H1 (cell line): Measurements from ENCODE around the gene EWSR1. TPM values are rescaled to one million over a fixed set of nuclear protein-coding genes. Genes with fewer than 3 reads are reported as not detected.

ENCODE experiments used
- CEBPB ChIP-seq: IDR thresholded peaks from 2 replicates; pipeline ENCODE4 v1.6.1; 2012; ENCODE audit warnings: low read depth, low read length
- CHD2 ChIP-seq: IDR thresholded peaks from 2 replicates; pipeline ENCODE4 v1.6.1; 2012; ENCODE audit warnings: low read length, improper control_type of control experiment
- EZH2 ChIP-seq: fragments of 200-600 bp; sonication (generic); IDR thresholded peaks from 2 replicates; pipeline ENCODE4 v1.7.1; 2012; ENCODE audit warnings: low read depth, mild to moderate bottlenecking, moderate library complexity, low read length, inconsistent platforms; ENCODE audit not compliant: severe bottlenecking
- FOSL1 ChIP-seq: IDR thresholded peaks from 2 replicates; pipeline ENCODE4 v1.6.1; 2011; ENCODE audit warnings: mild to moderate bottlenecking, low read depth, low read length, moderate library complexity; ENCODE audit not compliant: insufficient read depth
- NRF1 ChIP-seq: IDR thresholded peaks from 2 replicates; pipeline ENCODE4 v1.6.1; 2011; ENCODE audit warnings: mild to moderate bottlenecking, low read depth, low read length, improper control_type of control experiment
- PHF8 ChIP-seq: fragments of 200-600 bp; sonication (generic); conservative IDR thresholded peaks from 2 replicates; pipeline ENCODE4 v1.7.1; 2012; ENCODE audit warnings: low read depth, mild to moderate bottlenecking, inconsistent platforms, low read length, moderate library complexity
- RAD21 ChIP-seq, 2 experiments: IDR thresholded peaks in 1 of 2; conservative IDR thresholded peaks in 1 of 2; 2 replicates each; pipeline ENCODE4 v1.6.1; 2011; ENCODE audit warnings: low read depth in 2 of 2, low read length in 2 of 2, improper control_type of control experiment in 1 of 2, inconsistent platforms in 1 of 2, mild to moderate bottlenecking in 1 of 2, moderate library complexity in 1 of 2
- SIX5 ChIP-seq: IDR thresholded peaks from 2 replicates; pipeline ENCODE4 v1.6.1; 2011; ENCODE audit warnings: mild to moderate bottlenecking, low read depth, low read length
- SP4 ChIP-seq: IDR thresholded peaks from 2 replicates; pipeline ENCODE4 v1.6.1; 2012; ENCODE audit warnings: low read length, inconsistent platforms
- TBP ChIP-seq: IDR thresholded peaks from 2 replicates; pipeline ENCODE4 v1.6.1; 2011; ENCODE audit warnings: low read depth, low read length, improper control_type of control experiment
- TEAD4 ChIP-seq: IDR thresholded peaks from 2 replicates; pipeline ENCODE4 v1.6.1; 2012; ENCODE audit warnings: low read depth, low read length, inconsistent platforms, mixed read lengths
- polyA plus RNA-seq, 7 experiments: library from polyadenylated mRNA; depleted of rRNA in 3 of 7; stranded (reverse) in 5 of 7; unstranded in 2 of 7; fragments of >200 nt in 5 of 7; fragments of 200-250 nt in 2 of 7; gene quantifications; 1 replicate in 5 of 7; 2 replicates in 1 of 7; 4 replicates in 1 of 7; pipeline versions ENCODE4 v1.2.1 to v1.2.3, GENCODE V29; 2011 to 2013; ENCODE audit warnings: missing spikeins in 2 of 7, mixed read lengths in 2 of 7
- total RNA-seq: library from RNA; stranded (reverse); fragmentation: NEBNext Ultra II Directional; extraction: Animal tissue kit (Norgen Biotek cat#: 25700); gene quantifications from 2 replicates; pipeline ENCODE4 v1.2.1, GENCODE V29; 2021
- TF ChIP-seq, protein P1 (sequence below): fragments of 300-600 bp; sonication (generic); IDR thresholded peaks from 2 replicates; pipeline ENCODE4 v1.7.1; 2012; ENCODE audit warnings: low read length, moderate library complexity, mild to moderate bottlenecking, inconsistent platforms; ENCODE audit not compliant: insufficient replicate concordance

EWSR1 gene
- total and polyA plus RNA-seq, 2 of the 8 experiments (the other 6 are each of a cell fraction or from before 2014, with no cell fraction given): 387 to 930 TPM

DNA sequence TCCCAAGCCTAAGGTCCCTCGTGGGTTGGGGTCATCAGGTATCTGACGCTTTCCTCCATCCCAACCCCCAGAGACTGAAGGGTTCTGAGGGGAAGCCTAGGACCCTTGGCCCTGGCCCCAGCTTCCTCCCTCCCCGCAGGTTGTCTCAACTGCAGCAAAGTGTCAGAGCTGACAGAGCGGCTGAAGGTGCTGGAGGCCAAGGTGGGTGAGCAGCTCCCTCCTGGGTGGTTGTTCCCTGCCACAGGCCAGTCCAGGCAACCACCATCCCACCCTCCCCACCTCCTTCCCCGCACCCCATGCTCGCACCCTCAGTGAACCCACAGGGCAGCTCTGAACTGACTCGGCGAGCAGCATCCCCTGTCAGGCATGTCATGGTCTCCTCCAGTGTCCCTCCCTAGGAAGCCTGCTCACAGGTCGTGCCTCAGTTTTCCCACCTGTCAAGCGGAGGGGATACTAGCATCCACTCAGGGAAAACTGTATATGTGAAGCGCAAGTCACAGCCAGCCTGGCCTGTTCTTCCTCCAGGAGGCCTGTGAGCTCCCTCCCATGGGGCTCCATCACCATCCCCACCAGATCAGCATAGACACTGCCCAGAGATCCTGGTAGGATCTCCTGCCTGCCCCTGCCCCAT lies 41.6 kb upstream of the EWSR1 start (continued):
- TF ChIP-seq, protein P1, sequence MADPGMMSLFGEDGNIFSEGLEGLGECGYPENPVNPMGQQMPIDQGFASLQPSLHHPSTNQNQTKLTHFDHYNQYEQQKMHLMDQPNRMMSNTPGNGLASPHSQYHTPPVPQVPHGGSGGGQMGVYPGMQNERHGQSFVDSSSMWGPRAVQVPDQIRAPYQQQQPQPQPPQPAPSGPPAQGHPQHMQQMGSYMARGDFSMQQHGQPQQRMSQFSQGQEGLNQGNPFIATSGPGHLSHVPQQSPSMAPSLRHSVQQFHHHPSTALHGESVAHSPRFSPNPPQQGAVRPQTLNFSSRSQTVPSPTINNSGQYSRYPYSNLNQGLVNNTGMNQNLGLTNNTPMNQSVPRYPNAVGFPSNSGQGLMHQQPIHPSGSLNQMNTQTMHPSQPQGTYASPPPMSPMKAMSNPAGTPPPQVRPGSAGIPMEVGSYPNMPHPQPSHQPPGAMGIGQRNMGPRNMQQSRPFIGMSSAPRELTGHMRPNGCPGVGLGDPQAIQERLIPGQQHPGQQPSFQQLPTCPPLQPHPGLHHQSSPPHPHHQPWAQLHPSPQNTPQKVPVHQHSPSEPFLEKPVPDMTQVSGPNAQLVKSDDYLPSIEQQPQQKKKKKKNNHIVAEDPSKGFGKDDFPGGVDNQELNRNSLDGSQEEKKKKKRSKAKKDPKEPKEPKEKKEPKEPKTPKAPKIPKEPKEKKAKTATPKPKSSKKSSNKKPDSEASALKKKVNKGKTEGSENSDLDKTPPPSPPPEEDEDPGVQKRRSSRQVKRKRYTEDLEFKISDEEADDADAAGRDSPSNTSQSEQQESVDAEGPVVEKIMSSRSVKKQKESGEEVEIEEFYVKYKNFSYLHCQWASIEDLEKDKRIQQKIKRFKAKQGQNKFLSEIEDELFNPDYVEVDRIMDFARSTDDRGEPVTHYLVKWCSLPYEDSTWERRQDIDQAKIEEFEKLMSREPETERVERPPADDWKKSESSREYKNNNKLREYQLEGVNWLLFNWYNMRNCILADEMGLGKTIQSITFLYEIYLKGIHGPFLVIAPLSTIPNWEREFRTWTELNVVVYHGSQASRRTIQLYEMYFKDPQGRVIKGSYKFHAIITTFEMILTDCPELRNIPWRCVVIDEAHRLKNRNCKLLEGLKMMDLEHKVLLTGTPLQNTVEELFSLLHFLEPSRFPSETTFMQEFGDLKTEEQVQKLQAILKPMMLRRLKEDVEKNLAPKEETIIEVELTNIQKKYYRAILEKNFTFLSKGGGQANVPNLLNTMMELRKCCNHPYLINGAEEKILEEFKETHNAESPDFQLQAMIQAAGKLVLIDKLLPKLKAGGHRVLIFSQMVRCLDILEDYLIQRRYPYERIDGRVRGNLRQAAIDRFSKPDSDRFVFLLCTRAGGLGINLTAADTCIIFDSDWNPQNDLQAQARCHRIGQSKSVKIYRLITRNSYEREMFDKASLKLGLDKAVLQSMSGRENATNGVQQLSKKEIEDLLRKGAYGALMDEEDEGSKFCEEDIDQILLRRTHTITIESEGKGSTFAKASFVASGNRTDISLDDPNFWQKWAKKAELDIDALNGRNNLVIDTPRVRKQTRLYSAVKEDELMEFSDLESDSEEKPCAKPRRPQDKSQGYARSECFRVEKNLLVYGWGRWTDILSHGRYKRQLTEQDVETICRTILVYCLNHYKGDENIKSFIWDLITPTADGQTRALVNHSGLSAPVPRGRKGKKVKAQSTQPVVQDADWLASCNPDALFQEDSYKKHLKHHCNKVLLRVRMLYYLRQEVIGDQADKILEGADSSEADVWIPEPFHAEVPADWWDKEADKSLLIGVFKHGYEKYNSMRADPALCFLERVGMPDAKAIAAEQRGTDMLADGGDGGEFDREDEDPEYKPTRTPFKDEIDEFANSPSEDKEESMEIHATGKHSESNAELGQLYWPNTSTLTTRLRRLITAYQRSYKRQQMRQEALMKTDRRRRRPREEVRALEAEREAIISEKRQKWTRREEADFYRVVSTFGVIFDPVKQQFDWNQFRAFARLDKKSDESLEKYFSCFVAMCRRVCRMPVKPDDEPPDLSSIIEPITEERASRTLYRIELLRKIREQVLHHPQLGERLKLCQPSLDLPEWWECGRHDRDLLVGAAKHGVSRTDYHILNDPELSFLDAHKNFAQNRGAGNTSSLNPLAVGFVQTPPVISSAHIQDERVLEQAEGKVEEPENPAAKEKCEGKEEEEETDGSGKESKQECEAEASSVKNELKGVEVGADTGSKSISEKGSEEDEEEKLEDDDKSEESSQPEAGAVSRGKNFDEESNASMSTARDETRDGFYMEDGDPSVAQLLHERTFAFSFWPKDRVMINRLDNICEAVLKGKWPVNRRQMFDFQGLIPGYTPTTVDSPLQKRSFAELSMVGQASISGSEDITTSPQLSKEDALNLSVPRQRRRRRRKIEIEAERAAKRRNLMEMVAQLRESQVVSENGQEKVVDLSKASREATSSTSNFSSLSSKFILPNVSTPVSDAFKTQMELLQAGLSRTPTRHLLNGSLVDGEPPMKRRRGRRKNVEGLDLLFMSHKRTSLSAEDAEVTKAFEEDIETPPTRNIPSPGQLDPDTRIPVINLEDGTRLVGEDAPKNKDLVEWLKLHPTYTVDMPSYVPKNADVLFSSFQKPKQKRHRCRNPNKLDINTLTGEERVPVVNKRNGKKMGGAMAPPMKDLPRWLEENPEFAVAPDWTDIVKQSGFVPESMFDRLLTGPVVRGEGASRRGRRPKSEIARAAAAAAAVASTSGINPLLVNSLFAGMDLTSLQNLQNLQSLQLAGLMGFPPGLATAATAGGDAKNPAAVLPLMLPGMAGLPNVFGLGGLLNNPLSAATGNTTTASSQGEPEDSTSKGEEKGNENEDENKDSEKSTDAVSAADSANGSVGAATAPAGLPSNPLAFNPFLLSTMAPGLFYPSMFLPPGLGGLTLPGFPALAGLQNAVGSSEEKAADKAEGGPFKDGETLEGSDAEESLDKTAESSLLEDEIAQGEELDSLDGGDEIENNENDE: no peak
- TF ChIP-seq RAD21 (IDR thresholded peaks at IDR 0.05 in 1 of 2, conservative IDR thresholded peaks at IDR 0.05 in 1 of 2; ENCODE audit: low read depth in 2 of 2, low read length in 2 of 2) (no peak), SP4 (no peak), SIX5 (no peak), CHD2 (no peak), PHF8 (no peak), FOSL1 (no peak), TBP (no peak), EZH2 (no peak), NRF1 (no peak), CEBPB (no peak), TEAD4 (no peak)
